Memory B cell (primary cell): ENCODE results near the gene AIFM3.
A peak's percentile ranks its signal among the peaks of the same experiment; 100 is the strongest.
"Not testable (repeated sequence)": the region's sequence is repeated elsewhere in the genome, so short reads cannot be mapped to it uniquely, and the experiment has no call there.

Experiments
- ATAC-seq: fragments of 150-1000 bp; cut with Tn5 transposase; 2 replicates; pipeline ENCODE4 v1.10.0; 2021; ENCODE audit warnings: low read depth, mild to moderate bottlenecking, moderate library complexity
- DNase-seq, 2 donors: peaks; one replicate each; pipeline ENCODE4 v3.0.0; 2022; ENCODE audit warnings: low spot score in 2 of 2
- H3K27ac Mint-ChIP-seq: one replicate; pipeline ENCODE4 v1.8.0; 2022; ENCODE audit warnings: mild to moderate bottlenecking, moderate library complexity, mixed read lengths
- H3K27me3 Mint-ChIP-seq: one replicate; pipeline ENCODE4 v1.8.0; 2022; ENCODE audit warnings: mixed read lengths
- H3K36me3 Mint-ChIP-seq: one replicate; pipeline ENCODE4 v1.8.0; 2022; ENCODE audit warnings: mild to moderate bottlenecking, mixed read lengths
- H3K4me1 Mint-ChIP-seq: one replicate; pipeline ENCODE4 v1.8.0; 2022; ENCODE audit warnings: mixed read lengths
- H3K4me3 Mint-ChIP-seq: one replicate; pipeline ENCODE4 v1.8.0; 2022; ENCODE audit warnings: mild to moderate bottlenecking, moderate library complexity, mixed read lengths
- H3K9me3 Mint-ChIP-seq: one replicate; pipeline ENCODE4 v1.8.0; 2022; ENCODE audit warnings: mixed read lengths

AIFM3 gene

DNA sequence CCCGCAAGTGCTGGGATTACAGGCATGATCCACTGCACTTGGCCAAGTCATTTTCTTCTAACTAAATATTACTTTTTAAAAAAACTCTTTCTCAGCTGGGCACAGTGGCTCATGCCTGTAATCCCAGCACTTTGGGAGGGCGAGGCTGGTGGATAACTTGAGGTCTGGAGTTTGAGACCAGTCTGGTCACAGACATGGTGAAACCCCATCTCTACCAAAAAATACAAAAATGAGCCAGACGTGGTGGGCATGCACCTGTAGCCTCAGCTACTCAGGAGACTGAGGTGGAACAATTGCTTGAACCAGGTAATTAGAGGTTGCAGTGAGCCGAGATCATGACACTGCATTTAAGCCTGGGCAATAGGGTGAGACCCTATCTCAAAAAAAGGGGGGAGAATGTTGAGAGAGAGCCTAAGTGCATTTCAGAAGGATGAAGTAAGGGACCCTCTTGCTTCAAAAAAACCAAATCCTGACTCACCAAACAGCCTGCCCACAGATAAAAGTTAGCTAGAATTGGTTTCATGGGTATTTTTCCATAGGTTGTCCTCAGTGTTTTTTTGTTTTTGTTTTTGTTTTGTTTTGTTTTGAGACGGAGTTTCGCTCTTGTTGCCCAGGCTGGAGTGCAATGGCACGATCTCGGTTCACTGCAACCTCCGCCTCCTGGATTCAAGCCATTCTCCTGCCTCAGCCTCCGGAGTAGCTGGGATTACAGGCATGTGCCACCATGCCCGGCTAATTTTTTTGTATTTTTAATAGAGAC lies 31.1 kb upstream of the AIFM3 start:
- H3K9me3 Mint-ChIP-seq, DNase-seq, H3K4me3 Mint-ChIP-seq, H3K27me3 Mint-ChIP-seq, ATAC-seq: not testable (repeated sequence)
- peaks cover 40% of the 10 kb centered on the region for H3K4me1 Mint-ChIP-seq
- peak overlapping the region; percentile 45 for H3K27ac Mint-ChIP-seq
- peaks cover 25% of the 10 kb centered on the region for H3K36me3 Mint-ChIP-seq

DNA sequence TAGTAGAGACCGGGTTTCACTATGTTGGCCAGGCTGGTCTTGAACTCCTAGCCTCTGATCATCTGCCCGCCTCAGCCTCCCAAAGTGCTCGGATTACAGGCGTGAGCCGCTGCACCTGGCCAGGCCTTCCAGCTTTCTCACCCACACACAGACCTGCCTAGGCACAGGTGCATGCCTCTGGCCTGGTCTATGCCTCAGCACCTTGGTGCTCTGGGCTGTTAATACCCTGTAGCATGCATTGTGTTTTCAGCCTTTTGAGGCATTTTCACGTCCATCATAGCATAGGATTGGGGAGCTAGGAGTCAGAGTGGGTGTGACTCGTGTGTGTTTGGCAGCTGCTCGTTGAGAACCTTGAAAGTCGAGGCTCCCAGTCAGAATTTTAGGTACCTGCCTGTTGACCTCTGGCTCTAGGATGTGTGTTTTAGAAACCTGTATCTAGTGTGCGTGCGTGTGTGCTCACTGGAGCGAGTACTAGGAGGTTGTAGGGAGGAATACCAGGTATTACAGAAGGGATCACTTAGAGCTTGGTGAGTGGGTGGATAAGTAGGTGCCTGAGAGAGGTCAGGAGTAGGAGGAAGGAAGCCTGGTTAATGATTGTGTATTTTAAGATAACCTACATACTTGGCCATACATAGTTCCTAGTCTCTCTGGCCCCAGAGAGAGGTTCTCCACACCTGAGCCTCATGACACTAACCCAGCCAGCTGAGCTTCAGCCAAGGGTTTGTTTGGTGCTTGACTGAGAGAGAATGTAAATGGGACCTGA lies 29.8 kb upstream of the AIFM3 start:
- no peaks in the 10 kb centered on the region for H3K27me3 Mint-ChIP-seq
- ATAC-seq (no peak), DNase-seq (no peak)
- H3K4me1 Mint-ChIP-seq, result peaks cover 45% of the 10 kb centered on the region
- H3K4me3 Mint-ChIP-seq, result peak overlapping the region; percentile 64
- no peaks in the 10 kb centered on the region for H3K9me3 Mint-ChIP-seq
- H3K36me3 Mint-ChIP-seq, result peaks cover 31% of the 10 kb centered on the region
- H3K27ac Mint-ChIP-seq, result peak overlapping the region; percentile 75

DNA sequence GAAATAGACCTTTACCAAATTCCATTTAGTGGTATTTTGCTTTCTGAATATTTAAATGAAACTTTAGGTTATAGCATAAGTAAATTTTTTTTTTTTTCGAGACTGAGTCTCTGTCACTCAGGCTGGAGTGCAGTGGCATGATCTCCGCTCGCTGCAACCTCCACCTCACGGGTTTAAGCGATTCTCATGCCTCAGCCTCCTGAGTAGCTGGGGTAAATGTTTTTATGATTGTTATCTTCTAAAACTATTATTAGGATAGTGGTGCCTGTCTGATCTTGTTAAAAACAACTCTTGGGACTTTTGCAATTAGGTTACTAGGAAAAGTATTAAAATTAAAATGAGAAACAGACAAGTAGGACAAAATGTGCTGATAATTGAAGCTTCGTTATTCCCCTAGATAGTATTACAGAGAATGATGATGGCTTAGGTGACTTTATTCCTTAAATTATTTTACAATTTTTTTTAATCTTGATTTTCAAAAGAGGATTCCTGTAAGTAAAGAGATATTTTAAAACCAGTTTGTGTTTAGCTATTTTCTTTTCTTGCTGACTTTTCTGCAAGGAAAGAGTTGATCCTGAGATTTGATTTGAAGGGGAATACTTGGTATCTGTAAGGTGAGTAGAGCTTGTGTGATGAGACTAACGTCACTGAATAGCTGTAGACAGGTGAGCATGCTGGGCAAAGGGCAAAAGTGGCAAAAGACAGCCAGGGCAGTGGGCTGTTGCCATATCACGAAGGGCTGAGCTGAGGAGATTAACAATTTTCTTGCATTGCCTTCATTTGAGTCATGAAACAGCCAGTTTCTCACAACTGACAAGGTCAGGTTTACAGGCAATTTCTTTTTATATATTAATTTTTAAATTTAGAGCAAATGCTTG lies 29.0 kb upstream of the AIFM3 start:
- DNase-seq (no peak), ATAC-seq (no peak)
- H3K27me3 Mint-ChIP-seq, result no peaks in the 10 kb centered on the region
- H3K4me1 Mint-ChIP-seq, result peaks cover 45% of the 10 kb centered on the region
- H3K9me3 Mint-ChIP-seq, result no peaks in the 10 kb centered on the region
- peaks cover 32% of the 10 kb centered on the region for H3K36me3 Mint-ChIP-seq
- H3K27ac Mint-ChIP-seq, result no peak overlapping the region
- H3K4me3 Mint-ChIP-seq, result no peak overlapping the region

DNA sequence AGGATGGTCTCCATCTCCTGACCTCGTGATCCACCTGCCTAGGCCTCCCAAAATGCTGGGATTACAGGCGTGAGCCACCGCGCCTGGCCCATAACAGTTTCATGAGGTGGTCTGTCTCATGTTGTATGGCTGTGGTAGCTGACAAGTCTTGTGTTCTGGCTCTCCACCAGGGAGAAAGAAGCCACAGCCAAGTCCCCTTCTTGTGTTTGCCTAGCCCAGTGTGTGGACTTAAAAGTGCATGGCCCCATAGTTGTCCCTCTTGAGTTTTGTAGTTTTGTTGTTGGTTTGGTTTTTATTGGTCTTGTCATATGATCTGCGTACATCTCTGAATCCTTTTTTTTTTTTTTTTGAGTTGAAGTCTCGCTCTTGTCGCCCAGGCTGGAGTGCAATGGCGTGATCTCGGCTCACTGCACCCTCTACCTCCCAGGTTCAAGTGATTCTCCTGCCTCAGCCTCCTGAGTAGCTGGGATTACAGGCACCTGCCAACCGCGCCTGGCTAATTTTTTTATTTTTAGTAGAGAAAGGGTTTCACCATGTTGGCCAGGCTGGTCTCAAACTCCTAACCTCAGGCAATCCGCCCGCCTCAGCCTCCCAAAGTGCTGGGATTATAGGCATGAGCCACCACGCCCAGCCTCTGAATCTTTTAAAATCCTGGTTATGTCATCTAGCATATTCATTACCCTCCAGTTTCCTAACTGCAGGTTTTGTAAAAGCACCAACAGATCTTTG lies 27.4 kb upstream of the AIFM3 start:
- ATAC-seq, DNase-seq, H3K4me3 Mint-ChIP-seq, H3K9me3 Mint-ChIP-seq, H3K27ac Mint-ChIP-seq, H3K27me3 Mint-ChIP-seq: not testable (repeated sequence)
- H3K4me1 Mint-ChIP-seq, result peaks cover 49% of the 10 kb centered on the region
- peaks cover 29% of the 10 kb centered on the region for H3K36me3 Mint-ChIP-seq

DNA sequence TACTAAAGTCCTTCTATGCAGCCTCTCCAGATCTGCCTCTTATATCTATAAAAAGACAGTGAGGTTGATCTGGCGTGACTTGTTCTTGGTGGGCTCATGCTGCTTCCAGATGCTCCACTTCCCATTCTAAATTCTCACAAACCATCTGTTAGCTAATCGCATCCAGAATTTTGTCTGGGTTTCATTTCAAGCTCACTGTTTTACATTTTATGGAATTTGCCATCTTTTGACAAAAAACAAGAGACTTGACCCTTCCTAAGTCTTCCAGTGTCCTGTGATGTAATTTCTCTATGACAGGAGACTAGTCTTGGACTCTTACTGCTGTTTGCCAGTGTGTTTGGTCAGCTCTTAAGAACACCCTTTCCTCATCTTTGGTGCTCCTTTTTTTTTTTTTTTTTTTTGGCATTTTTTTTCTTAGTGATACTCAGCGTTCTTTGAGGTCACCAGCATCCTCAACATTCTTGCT lies 26.8 kb upstream of the AIFM3 start:
- no peaks in the 10 kb centered on the region for H3K27me3 Mint-ChIP-seq
- peaks cover 29% of the 10 kb centered on the region for H3K36me3 Mint-ChIP-seq
- H3K27ac Mint-ChIP-seq, result peak overlapping the region; percentile 67
- no peaks in the 10 kb centered on the region for H3K9me3 Mint-ChIP-seq
- H3K4me1 Mint-ChIP-seq, result peaks cover 50% of the 10 kb centered on the region
- ATAC-seq (no peak), DNase-seq (no peak)
- no peak overlapping the region for H3K4me3 Mint-ChIP-seq

DNA sequence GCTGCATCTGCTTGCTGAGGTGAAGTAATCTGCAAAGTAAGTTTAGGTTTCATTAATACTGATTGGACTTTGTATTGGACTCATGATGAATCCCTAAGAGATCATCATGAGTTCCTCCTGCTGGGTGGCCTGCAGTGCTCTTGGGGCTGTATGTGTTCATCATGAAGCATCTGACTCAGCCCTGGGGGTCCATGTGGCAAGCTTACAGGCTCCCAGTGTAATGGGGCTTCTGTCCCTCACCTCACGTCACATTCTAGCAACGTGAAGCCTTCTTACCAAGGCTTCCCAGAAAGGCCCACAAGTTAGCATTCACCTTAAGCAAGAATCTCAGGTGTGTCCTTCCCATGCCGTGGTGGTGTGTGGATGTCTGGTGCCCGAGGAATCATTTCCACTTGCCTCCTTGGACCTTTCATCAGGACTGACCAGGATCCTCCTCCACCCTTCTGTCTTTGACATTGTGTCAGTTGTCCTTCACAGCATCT lies 26.1 kb upstream of the AIFM3 start:
- H3K36me3 Mint-ChIP-seq, result peaks cover 29% of the 10 kb centered on the region
- H3K27me3 Mint-ChIP-seq, result no peaks in the 10 kb centered on the region
- ATAC-seq (no peak), DNase-seq (no peak)
- H3K4me3 Mint-ChIP-seq, result peak overlapping the region; percentile 4
- peaks cover 57% of the 10 kb centered on the region for H3K4me1 Mint-ChIP-seq
- peak overlapping the region; percentile 67 for H3K27ac Mint-ChIP-seq
- no peaks in the 10 kb centered on the region for H3K9me3 Mint-ChIP-seq

DNA sequence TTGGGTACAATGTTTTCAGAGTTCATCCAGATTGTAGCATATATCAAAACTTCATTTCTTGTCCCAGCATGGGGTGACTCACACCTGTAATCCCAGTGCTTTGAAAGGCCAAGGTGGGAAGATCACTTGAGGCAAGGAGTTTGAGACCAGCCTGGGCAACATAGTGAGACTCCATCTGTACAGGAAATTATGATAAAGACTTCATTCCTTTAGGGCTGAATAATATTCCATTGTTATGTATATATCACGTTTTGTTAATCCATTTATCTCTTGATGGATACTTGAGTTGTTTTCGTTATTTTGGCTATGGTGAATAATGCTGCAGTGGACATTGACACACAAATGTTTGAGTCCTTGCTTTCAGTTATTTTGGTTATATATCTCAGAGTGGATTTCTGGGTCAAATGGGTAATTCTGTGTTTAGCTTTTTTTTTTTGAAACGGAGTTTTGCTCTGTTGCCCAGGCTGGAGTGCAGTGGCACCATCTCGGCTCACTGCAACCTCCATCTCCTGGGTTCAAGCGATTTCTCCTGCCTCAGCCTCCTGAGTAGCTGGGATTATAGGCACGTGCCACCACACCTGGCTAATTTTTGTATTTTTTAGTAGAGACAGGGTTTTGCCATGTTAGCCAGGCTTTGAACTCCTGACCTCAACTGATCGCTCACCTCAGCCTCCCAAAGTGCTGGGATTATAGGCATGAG lies 24.7 kb upstream of the AIFM3 start:
- H3K27ac Mint-ChIP-seq, result peak overlapping the region; percentile 50
- H3K4me1 Mint-ChIP-seq, result peaks cover 57% of the 10 kb centered on the region

DNA sequence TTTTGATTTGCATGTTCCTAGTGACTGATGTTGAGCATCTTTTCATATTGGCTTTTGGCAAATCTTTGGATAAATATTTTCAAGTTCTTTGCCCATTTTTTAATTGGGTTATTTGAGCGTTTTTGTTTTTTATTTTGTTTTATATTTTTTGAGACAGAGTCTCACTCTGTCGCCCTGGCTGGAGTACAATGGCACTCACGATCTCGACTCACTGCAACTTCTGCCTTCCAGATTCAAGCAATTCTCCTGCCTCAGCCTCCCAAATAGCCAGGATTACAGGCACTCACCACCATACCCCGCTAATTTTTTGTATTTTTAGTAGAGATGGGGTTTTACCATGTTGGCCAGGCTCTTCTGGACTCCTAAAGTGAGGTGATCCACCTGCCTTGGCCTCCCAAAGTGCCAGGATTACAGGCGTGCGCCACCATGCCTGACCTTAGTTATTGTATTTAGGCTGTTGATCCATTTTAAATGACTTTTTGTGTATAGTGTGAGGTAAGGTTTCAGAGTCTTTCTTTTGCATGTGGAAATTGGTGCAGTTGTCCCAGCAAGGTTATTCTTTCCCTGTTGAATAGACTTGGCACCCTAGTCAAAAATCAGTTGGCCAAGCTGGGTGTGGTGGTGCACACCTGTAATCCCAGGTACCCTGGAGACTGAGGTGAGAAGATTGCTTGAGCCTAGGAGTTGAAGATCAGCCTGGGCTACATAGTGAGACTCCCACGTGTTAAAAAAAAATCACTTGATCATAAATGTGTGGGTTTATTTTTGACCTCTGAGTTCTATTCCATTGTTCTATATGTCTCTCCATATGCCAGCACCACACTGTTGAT lies 23.7 kb upstream of the AIFM3 start:
- Mint-ChIP-seq H3K27ac (no peak overlapping the region), H3K4me3 (no peak overlapping the region), H3K27me3 (no peaks in the 10 kb centered on the region), H3K36me3 (peaks cover 21% of the 10 kb centered on the region), H3K4me1 (peaks cover 52% of the 10 kb centered on the region), H3K9me3 (no peaks in the 10 kb centered on the region)
- ATAC-seq, result no peak
- DNase-seq, result no peak

More for the DNA sequence above, 24.7 kb upstream of the AIFM3 start:
- ATAC-seq, DNase-seq, H3K4me3 Mint-ChIP-seq, H3K27me3 Mint-ChIP-seq, H3K9me3 Mint-ChIP-seq: not testable (repeated sequence)
- peaks cover 24% of the 10 kb centered on the region for H3K36me3 Mint-ChIP-seq

DNA sequence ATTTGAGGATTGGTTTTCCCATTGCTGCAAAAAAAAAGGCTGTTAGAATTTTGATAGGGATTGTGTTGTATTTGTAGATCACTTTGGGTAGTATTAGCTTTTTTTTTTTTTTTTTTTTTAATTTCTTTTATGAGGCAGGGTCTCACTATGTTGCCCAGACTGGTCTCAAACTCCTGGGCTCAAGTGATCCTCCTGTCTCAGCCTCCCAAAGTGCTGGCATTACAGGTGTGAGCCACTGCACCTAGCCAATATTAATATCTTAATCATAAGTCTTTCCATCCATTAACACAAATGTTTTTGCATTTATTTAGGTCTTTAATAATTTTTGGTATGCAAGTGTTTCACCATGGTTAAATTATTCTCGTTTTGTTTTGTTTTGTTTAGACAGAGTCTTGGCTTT lies 23.0 kb upstream of the AIFM3 start:
- Mint-ChIP-seq H3K27me3 (no peaks in the 10 kb centered on the region), H3K27ac (no peak overlapping the region), H3K36me3 (peaks cover 19% of the 10 kb centered on the region), H3K9me3 (no peaks in the 10 kb centered on the region), H3K4me1 (peaks cover 48% of the 10 kb centered on the region), H3K4me3 (no peak overlapping the region)
- ATAC-seq (no peak), DNase-seq (no peak)

DNA sequence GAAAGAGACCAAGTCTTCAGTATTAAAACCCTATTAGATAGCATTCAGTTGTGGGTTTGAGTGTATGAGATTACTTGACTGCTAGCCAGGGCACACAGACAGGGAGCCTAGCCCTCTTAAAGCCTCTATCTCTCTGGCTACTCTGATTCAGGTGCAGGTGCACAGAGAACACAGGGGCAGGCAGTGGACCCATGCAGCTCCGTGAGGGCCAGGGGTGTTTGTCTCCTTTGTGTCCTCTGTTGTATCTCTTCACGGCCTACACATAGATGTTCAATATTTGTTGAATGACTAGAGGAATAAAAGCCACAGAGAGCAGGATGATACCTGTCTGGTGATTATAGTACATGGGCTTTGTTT lies 21.5 kb upstream of the AIFM3 start:
- Mint-ChIP-seq H3K27ac (no peak overlapping the region), H3K9me3 (no peaks in the 10 kb centered on the region), H3K27me3 (no peaks in the 10 kb centered on the region), H3K36me3 (peaks cover 24% of the 10 kb centered on the region), H3K4me3 (no peak overlapping the region), H3K4me1 (peaks cover 38% of the 10 kb centered on the region)
- no peak for DNase-seq
- ATAC-seq, result no peak

DNA sequence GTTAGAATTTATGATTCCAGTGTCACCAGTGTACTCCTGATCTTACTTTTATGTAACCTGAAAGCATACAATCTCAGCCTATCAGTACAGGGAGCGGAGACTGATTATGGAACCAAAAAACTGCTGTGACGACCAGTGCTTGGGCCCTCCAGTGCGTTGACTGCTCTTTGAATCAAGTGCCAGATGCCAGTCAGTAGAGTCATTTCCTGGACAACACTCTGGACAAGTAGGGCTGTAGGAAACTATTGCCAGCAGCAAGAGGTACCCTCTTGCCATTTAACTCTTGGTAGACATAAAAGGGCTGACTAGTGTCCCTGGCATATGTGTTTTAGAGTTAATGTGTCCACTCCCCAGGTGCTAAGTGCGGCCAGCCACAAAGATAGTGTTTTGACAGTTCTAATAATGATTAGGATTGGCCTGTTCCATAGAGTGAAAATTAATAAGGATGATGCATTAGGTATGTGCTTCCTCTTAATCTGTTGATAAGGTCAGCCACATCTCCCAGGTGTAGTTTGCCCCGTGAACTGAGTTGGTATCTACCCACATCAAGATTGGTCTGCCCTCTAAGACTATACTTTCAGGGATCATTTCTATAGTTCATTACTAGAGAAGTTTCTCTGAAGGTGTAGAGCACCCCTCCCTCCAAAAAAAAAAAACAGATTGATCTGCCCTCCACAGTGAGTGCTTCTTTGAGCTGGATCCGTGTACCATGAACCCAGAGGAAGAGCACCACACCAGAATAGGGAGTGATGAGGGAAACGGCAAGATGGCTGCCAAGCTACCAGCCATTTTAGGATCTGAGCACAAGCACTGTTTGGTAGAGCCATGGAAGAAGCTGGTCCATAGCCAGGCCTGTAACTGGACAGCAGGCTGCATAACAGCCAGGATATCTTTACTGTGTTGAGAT lies 20.7 kb upstream of the AIFM3 start:
- Mint-ChIP-seq H3K4me1 (peaks cover 31% of the 10 kb centered on the region), H3K36me3 (peaks cover 20% of the 10 kb centered on the region), H3K27me3 (no peaks in the 10 kb centered on the region), H3K4me3 (no peak overlapping the region), H3K9me3 (no peaks in the 10 kb centered on the region), H3K27ac (no peak overlapping the region)
- DNase-seq, result no peak
- no peak for ATAC-seq
